HG03175 (cell line): Measurements from ENCODE around the gene NBPF4.
A peak's percentile ranks its signal among the peaks of the same experiment; 100 is the strongest.
"Not testable (repeated sequence)": the region's sequence is repeated elsewhere in the genome, so short reads cannot be mapped to it uniquely, and the experiment has no call there.

Experiments
- ATAC-seq: cut with Tn5 transposase; IDR thresholded peaks from one replicate; pipeline ENCODE4 v1.9.1; 2021; ENCODE audit warnings: mild to moderate bottlenecking, moderate library complexity; ENCODE audit not compliant: unreplicated experiment

Gene NBPF4, protein sequence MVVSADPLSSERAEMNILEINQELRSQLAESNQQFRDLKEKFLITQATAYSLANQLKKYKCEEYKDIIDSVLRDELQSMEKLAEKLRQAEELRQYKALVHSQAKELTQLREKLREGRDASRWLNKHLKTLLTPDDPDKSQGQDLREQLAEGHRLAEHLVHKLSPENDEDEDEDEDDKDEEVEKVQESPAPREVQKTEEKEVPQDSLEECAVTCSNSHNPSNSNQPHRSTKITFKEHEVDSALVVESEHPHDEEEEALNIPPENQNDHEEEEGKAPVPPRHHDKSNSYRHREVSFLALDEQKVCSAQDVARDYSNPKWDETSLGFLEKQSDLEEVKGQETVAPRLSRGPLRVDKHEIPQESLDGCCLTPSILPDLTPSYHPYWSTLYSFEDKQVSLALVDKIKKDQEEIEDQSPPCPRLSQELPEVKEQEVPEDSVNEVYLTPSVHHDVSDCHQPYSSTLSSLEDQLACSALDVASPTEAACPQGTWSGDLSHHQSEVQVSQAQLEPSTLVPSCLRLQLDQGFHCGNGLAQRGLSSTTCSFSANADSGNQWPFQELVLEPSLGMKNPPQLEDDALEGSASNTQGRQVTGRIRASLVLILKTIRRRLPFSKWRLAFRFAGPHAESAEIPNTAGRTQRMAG

GRCh38 chr1:108243976-108244375, at the start of gene NBPF4:
Gene NBPF4 (minus strand): TSS chr1:108244076. CDS start chr1:108243761, 315 bp downstream.
- ATAC-seq, result not testable (repeated sequence)

GRCh38 chr1:108282528-108283257, 38.8 kb upstream of the NBPF4 start:
- not testable (repeated sequence) for ATAC-seq

- ATAC-seq, result peak; percentile 60
Measured at GRCh38 chr1:108272485-108273327, 28.8 kb upstream of the NBPF4 start.

- not testable (repeated sequence) for ATAC-seq
Measured at GRCh38 chr1:108267097-108267496, 23.2 kb upstream of the NBPF4 start.

- not testable (repeated sequence) for ATAC-seq
Measured at GRCh38 chr1:108261967-108262366, 18.1 kb upstream of the NBPF4 start.

DNA sequence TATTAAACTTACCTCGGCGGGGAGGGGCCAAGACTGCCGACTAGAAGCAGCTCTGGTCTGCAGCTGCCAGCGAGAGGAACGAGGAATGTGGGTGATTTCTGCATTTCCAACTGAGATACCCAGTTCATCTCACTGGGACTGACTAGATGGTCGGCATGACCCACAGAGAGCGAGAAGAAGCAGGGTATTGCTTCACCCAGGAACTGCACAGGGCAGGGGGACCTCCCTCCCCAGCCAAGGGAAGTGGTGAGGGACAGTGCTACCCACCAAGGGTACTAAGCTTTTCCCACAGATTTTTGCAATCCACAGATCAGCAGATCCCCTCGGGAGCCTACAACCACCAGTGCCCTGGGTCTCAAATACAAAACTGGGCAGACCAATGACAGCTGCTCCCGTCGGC, 17.6 kb upstream of the NBPF4 start:
- not testable (repeated sequence) for ATAC-seq

DNA sequence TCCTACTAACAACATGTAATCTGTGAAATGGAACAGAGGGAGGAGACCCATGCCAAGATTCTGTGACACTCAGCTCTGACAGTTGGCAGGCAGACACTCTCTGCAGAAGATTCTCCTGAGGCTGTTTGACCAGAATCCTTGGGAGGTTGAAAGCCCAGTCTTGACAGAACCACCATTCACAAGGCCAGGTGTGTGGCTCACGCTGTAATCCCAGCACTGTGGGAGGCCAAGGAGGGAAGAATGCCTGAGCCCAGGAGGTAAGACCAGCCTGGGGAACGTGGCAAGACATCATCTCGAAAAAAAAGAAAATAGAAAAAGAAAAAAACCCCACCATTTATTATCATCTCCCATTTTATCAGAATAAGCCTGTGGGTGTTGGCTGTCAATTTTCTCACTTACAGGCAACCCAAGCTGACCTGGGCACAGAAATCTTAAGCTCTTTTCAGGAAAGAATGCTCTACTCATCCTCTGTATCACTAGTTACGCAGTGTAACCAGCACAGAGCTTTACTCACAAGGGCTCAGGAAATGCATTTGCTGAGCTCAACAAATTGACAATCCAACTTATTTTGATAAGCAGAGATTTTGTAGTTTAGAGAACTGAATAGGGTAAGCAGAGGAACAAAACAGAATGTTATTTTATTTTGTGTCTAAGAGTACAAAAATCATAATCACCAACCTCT, 16.8 kb upstream of the NBPF4 start:
- ATAC-seq, result not testable (repeated sequence)

DNA sequence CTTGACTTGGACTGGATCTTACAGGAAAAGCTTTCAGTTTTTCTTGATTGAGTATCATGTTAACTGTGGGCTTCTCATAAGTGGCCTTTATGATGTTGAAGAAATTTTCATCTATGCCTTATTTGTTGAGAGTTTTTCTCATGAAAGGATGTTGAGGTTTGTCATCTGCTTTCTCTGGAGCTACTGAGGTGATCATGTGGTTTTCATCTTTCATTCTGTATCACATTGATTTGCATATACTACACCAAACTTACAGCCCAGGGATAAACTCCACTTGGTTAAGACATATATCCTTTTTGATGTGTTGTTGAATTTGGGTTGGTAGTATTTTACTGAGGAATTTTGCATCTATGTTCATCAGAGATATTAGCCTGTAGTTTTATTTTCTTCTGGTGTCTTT, 11.6 kb upstream of the NBPF4 start:
- ATAC-seq, result peak; percentile 74

DNA sequence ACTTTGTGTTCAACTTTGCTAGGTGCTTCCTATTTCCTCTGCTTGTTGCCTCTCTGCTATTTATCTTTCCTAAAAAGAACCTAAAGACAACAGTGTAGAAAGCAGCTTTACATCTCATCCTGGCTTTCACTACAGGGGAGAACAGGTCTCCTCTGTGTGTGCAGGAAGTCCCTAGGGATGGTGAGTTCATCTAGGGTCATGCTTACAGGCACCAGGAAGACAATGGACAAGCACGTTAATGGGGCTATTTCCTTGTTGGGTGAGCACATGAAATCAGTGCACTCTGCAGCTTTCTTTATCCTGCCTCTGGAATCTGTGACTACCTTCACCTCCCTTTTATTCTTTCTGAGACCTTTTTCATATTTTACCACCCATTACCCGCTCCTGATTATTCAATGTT, 4.5 kb downstream of the NBPF4 start:
- not testable (repeated sequence) for ATAC-seq

- not testable (repeated sequence) for ATAC-seq
Measured at GRCh38 chr1:108235308-108235707, 8.6 kb downstream of the NBPF4 start.

DNA sequence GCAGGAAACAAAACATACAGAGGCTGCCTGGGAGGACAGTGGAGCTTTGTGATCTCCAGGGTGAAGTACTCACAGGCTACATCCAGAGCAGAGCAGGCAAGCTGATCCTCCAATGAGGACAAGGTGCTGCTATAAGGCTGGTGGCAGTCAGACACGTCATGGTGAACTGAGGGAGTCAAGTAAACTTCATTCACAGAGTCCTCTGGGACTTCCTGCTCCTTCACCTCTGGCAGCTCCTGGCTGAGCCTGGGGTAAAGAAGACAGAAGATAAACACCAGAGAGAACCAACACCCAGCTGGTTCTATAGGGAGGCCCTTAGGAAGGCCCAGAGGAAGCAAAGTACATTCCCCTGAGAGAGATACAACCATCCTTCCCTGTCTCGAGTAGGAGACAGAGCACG, 11.7 kb downstream of the NBPF4 start:
- ATAC-seq, result not testable (repeated sequence)

GRCh38 chr1:108229976-108230375, 13.9 kb downstream of the NBPF4 start:
- not testable (repeated sequence) for ATAC-seq

- ATAC-seq, result not testable (repeated sequence)
Measured at GRCh38 chr1:108227772-108228171, 16.1 kb downstream of the NBPF4 start.

GRCh38 chr1:108226855-108227254, 17.0 kb downstream of the NBPF4 start:
- not testable (repeated sequence) for ATAC-seq

GRCh38 chr1:108223226-108223625, 20.6 kb downstream of the NBPF4 start:
- not testable (repeated sequence) for ATAC-seq

DNA sequence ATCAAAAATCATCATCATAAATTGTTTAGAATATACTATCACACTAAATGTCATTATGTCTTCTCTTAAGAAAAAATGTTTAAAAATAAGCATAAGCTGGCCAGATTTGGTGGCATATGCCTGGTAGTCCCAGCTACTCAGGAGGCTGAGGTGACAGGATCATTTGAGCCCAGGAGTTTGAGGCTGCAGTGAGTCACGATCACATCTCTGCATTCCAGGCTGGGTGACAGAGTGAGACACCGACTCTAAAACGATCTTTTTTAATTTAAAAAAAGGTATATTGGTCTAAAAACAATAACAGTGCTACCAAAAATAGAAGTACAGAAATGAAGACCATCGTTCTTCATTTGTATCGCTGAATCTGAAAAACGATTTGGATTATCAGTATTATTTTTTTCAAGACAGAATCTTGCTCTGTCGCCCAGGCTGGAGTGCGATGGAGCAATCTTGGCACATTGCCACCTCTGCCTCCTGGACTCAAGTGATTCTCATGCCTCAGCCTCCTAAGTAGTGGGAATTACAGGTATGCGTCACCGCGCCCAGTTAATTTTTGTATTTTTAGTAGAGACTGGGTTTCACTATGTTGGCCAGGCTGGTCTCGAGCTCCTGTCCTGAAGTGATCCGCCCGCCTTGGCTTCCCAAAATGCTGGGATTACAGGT, 26.2 kb downstream of the NBPF4 start:
- not testable (repeated sequence) for ATAC-seq

DNA sequence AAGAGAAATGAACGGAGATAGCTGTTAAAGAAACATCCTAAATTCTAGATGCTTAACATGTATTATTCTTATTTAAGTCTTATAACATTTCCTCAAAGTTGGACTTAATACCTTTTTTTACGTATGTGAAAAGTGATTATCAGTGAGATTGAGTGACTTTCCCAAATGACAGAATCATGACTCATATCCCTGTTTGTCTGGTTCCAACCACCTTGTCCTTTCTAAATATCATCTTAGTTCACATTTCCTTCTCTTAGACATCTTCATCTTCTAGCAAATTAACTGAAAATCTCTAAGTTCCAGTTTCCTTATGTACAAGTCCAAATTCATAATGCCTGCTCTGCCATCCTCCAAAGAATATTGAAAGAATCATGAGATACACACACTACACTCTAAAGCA, 26.9 kb downstream of the NBPF4 start:
- not testable (repeated sequence) for ATAC-seq

- not testable (repeated sequence) for ATAC-seq
Measured at GRCh38 chr1:108216028-108216890, 27.6 kb downstream of the NBPF4 start.
